NCI-H524 (cell line): Measurements from ENCODE around the gene DISC1.
"Not testable (repeated sequence)": the region's sequence is repeated elsewhere in the genome, so short reads cannot be mapped to it uniquely, and the experiment has no call there.

Experiments
- DNase-seq, 2 experiments: peaks; one replicate each; lab custom pipeline; 2025; lab: John Stamatoyannopoulos, UW

The DISC1 gene

GRCh38 chr1:231893400-231894102 lies 267.0 kb downstream of the DISC1 start:
- DNase-seq: no peak

- no peak for DNase-seq
Observed at GRCh38 chr1:231896806-231897205, 270.2 kb downstream of the DISC1 start.

GRCh38 chr1:231899046-231899445 lies 272.5 kb downstream of the DISC1 start:
- no peak for DNase-seq

GRCh38 chr1:231899713-231900435 lies 273.3 kb downstream of the DISC1 start:
- DNase-seq: no peak

- DNase-seq: no peak
Observed at GRCh38 chr1:231903586-231904081, 277.0 kb downstream of the DISC1 start.

- DNase-seq: not testable (repeated sequence)
Observed at GRCh38 chr1:231907310-231907709, 280.7 kb downstream of the DISC1 start.

GRCh38 chr1:231913493-231913892 lies 286.9 kb downstream of the DISC1 start:
- no peak for DNase-seq

- no peak for DNase-seq
Observed at GRCh38 chr1:231918239-231919015, 291.8 kb downstream of the DISC1 start.

- DNase-seq: no peak
Observed at GRCh38 chr1:231919239-231919885, 292.8 kb downstream of the DISC1 start.

- peak; percentile 29 to 74 for DNase-seq
Observed at GRCh38 chr1:231919886-231920285, 293.3 kb downstream of the DISC1 start.

- no peak for DNase-seq
Observed at GRCh38 chr1:231921646-231922345, 295.2 kb downstream of the DISC1 start.

- no peak for DNase-seq
Observed at GRCh38 chr1:231923491-231924041, 297.0 kb downstream of the DISC1 start.

- no peak for DNase-seq
Observed at GRCh38 chr1:231924180-231924579, 297.6 kb downstream of the DISC1 start.

- no peak for DNase-seq
Observed at GRCh38 chr1:231925864-231926263, 299.3 kb downstream of the DISC1 start.

GRCh38 chr1:231926340-231926739 lies 299.8 kb downstream of the DISC1 start:
- no peak for DNase-seq

- no peak for DNase-seq
Observed at GRCh38 chr1:231926933-231927332, 300.3 kb downstream of the DISC1 start.

- no peak for DNase-seq
Observed at GRCh38 chr1:231927431-231927830, 300.8 kb downstream of the DISC1 start.

GRCh38 chr1:231929311-231929710 lies 302.7 kb downstream of the DISC1 start:
- DNase-seq: no peak

- DNase-seq: no peak
Observed at GRCh38 chr1:231930257-231930947, 303.8 kb downstream of the DISC1 start.

- no peak for DNase-seq
Observed at GRCh38 chr1:231931146-231931545, 304.6 kb downstream of the DISC1 start.
